ENCODE data around the gene ZDHHC17. TPM values are rescaled to one million over a fixed set of nuclear protein-coding genes. Genes with fewer than 3 reads are reported as not detected.

Gene ZDHHC17
- total RNA-seq, 1 donor from 2014 or later, result 17.5 TPM

DNA sequence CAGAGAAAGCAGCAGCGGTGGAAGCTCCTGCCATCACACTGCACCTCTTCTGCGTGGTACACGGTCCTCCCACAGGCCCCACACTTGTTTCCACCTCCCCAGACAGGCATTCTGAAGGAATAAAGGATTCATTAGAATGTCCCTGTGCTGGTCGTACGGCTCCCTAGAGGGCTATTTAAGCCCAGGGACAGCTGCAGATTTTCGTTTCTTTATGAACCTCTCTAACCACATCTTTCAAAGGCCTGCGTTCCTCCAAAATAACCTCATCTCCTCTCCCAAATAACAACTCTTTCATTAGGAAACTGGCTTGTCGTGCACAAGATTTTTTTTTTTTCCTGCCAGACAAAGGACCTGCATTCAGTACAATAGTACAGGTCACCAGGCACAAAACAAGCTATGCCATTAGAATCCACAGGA is 102.2 kb downstream of the ZDHHC17 start:
- intact Hi-C loops (cut with DNase I), result no loop called here
- ATAC-seq (ENCODE audit: poor library complexity), result no peak

DNA sequence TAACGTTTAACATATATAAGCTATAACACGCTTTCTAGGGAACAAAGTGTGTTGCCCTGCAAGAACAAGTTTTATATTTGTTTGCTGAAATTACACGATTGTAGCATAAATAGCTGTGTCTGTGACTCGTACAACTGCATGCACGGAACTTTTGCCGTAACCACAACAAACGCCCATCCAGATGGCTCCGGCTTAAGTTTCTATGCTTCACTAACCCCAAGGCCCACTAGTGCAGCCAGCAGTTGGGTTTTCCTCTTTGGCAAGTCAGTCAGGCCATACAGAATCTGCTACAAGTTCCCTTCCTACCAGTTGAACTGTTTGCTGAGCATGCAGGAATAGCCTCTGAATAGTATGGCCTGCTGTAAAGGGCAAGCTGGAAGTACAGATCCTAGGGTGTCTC is 102.8 kb downstream of the ZDHHC17 start:
- intact Hi-C loops (cut with DNase I), result no loop called here
- ATAC-seq (ENCODE audit: poor library complexity) (no peak), DNase-seq (no peak)

More for the DNA sequence above, 102.2 kb downstream of the ZDHHC17 start:
- no peak for DNase-seq

DNA sequence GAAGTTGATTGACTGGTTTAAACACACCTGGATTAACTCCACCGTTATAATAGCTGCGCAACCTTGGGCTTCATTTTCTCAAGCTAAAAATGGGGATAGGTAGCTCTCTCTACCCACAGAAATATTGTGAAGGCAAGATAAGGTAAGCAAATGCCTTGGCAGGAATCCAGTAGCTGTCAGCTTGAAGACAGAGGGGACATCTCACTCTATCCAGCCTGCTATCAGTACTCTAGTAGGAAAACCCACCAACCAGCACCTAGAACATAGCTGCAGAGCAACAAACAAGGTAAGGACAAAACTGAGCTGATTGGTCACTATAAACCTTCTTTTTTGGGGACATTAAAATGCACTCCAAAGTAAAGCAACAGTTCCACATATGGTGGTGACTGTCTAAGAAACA is 107.2 kb downstream of the ZDHHC17 start:
- no peak for DNase-seq
- peak; percentile 25 for ATAC-seq (ENCODE audit: poor library complexity)
- intact Hi-C loops (cut with DNase I), result no loop called here

DNA sequence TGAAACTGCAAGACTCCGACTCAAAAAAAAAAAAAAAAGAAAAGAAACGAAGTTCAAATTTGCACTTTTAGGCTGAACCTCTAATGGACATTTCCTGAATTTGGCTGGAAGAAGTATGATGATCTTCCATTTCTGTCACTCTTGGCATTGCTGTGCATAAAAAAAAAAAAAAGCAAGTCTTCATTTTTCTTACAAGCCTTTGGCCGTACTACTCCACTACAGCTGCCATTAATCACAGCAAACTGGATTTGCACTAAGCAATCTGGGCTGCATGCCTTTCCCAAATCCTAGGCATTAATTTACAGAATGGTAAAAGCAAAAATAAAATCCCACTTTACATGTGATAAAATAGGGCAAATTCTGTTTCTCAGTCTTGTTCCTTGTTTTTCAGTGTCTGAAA is 107.8 kb downstream of the ZDHHC17 start:
- DNase-seq, result no peak
- intact Hi-C loops (cut with DNase I), result no loop called here

DNA sequence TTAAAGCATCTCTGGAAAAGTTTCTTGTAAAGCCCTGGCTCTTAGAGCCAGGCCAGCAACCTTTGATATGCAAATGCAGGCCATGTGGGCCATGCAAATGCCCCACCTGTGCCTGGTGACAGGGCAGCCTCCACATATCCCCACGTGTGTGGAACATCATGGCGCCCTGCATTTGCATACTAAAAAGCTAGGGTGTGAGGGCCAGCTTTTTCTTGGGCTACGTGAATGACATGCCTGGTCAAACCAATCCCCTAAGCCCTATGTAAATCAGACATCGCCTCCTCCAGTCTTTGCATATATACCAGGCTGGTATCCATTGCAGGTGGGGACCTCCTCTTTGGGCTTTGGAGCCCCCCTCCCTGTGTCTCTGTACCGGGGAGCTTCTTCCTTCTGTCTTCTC is 108.5 kb downstream of the ZDHHC17 start:
- intact Hi-C loops (cut with DNase I), result no loop called here
- no peak for DNase-seq

More for the DNA sequence above, 107.8 kb downstream of the ZDHHC17 start:
- no peak for ATAC-seq (ENCODE audit: poor library complexity)

DNA sequence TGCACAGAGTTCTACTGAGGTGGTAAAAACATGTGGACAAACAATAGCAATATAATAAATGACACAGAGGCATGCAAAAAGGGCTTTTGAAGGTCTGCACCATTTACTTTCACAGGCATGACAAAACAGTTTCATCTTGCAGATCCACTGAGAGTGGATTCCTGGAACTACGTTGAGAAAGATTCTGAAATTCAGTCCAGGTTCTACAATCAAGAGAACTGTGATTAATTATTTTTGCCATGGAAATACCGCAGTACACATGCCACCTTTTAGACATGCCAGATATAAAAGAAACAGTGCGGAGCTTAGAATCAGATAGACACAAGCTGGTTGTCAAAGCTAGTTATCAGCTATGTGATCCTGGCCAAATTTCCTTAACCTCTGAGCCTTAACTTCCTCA is 110.1 kb downstream of the ZDHHC17 start:
- ATAC-seq (ENCODE audit: poor library complexity), result no peak
- no peak for DNase-seq
- intact Hi-C loops (cut with DNase I), result no loop called here

More for the DNA sequence above, 108.5 kb downstream of the ZDHHC17 start:
- no peak for ATAC-seq (ENCODE audit: poor library complexity)

DNA sequence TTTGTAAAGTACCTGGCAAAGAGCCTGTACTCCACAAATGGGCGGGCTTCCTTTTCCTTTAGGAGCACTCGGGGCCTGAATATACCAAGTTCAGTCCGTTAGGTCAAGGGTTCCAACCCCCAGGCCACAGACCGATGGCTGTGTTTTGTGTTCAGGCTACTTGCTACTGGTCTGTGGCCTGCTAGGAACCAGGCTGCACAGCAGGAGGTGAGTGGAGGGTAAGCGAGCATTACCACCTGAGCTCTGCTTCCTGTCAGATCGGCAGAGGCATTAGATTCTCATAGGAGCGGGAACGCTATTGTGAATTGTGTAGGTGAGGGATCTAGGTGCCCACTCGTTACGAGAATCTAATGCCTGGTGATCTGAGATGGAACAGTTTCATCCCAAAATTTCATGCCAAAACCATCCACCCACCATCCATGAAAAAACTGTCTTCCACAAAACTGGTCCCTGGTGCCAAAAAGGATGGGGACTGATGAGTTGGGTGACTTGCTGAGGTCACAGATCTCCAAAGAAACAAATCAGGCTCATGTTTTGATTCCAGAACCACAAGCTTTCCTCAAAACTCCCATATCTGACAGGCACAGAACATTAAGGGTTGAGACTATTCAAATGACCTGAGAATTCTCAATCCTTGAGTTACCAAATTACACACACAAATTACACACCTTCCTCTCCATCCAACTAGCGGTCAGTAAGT is 110.7 kb downstream of the ZDHHC17 start:
- ATAC-seq (ENCODE audit: poor library complexity) (no peak), DNase-seq (no peak)
- intact Hi-C loops (cut with DNase I), result no loop called here

DNA sequence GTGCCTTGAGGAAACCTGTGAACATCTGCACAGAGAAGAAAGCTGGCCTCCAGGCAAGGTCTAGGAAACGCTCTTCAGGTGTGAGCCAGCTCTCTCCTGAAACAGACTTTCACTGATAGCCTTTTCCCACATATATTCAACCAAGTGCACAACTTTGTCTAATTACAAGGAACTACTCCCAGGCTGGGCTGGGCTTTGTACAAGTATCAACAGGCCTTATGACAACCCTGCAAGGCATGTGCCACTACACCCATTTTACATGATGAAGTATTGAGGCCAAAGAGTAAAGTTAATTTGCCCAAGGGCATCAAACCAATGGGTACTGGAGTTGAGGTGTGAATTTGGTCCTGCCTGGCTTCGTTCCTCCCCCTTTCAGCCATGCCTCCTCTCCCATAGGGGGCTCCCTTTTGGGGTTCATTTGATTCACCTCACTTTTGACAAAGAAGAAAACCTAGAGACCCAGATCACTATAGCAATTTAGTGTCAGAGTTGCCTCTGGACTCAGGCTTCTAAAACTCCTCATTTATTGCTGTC is 112.8 kb downstream of the ZDHHC17 start:
- DNase-seq, result no peak
- intact Hi-C loops (cut with DNase I), result no loop called here
- no peak for ATAC-seq (ENCODE audit: poor library complexity)

DNA sequence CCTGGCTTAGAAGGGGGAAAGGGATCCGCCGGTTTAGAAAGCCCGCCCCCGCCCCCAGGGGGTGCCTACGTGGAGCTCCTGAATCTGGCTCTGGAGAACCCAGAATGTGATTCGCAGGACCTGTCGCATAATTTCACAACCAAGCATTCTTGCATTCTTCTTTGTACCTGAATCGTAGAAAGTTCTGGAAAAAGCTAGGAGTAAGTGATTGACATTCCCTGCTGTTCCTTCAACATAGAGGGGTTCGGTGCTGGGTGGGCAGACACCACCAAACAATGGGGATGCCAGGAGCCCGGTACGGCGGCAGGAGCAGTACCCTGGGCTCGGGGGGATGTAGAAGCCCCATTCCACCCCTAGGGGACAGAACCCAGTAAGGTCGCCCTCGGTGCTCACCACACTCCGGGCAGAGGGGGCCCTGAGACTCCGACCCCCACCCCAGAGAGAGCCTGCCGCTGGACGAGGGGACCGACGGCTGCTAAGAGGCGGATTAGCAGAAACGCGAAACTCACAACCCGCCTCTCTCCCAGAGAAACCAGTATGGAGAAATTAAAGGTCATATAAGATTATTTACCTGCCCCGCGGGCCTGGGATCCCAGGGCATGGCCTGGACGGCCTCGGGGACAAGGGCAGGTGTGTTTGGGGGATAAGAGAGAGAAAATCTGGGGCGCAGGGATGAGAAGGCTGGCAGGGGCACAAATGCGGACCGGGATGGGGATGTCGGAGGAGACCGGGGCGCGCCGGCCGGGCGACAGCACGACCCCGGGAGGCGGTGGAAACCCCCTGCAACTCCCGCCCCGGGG is 114.4 kb downstream of the ZDHHC17 start:
- intact Hi-C loops (cut with DNase I), result no loop called here
- DNase-seq, result peak; percentile 41
- peak; percentile 23 for ATAC-seq (ENCODE audit: poor library complexity)

DNA sequence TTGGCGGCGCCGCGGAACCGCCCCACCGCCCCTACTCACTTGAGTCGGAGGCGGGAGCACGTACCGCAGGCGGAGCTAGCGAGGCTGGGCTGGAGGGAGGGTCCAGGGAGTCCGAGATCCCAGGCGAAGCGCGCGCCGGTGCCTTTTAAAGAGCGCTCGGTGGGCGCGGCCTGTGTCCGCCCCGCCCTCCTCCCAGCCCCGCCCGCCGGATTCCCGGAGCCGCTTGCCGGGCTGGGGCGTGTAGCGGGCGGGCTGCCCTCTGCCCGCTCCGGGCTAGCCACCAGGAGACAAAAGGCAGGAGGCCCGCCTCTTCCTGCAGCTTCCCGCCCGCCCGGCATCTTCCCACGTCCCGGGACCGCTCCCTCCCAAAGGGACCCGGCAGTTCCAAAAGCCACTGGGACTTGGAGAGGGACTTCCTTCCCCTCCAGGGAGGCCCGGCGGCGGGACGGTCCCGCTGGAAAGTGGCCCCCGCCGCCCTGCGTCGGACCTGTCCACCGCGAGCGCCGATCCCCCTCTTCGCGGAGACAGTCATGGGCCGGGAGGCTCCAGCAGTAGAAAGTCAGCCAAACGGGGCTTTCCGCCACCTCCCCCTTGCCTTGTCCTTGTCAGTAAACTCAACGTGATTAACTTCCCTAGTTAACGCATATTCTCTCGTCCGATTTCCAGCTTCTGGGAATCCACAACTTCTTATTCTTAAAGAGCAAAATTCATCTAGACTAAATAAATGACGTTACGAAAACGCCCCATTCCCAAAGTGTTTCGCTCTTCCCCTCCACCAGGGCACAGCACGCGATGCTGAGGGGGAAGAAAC is 115.2 kb downstream of the ZDHHC17 start, which contains the start of gene CSRP2:
Gene CSRP2 (minus strand): TSS at position 121 of the 811 bp plus-strand sequence. CDS start 12,759 bp downstream, outside the sequence.
- intact Hi-C loops (cut with DNase I), result no loop called here
- peak; percentile 94 for DNase-seq
- ATAC-seq (ENCODE audit: poor library complexity), result peak; percentile 97

DNA sequence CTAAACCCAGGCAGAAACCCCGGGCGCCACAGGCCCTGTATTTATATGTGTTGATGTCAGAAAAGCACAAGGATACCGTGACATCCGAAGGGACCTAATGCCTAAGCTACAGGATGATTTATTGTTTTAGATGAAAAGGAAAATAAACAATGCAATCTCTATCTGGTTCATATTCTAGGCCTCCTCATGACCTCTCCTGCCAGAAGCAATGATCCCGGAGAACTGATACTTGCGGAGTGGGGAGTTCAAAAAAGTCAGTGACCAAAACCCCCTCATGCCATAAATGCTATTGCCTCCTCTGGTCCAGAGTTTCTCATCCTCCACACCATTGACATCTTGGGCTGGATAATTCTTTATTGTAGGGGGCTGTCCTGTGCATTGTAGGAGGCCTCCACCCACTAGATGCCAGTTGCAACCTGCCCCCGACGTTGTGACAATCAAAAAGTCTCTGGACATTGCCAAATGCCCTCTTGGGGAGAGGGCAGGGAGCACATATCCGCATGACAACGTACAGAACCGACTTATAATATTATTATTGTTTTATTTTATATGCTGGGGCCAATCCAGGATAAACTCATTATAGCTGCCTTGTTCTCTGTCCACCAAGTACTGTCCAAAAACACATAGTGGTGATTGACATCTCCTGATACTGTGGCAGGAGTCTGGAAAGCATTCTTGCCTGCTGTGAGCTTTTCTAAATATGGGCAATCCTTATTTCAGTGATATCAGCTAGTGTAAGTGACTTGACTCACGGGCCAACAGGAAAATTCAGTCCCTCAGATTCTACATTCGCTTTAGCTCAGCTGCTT is 116.0 kb downstream of the ZDHHC17 start:
- ATAC-seq (ENCODE audit: poor library complexity), result no peak
- intact Hi-C loops (cut with DNase I), result no loop called here
- peak; percentile 48 for DNase-seq

DNA sequence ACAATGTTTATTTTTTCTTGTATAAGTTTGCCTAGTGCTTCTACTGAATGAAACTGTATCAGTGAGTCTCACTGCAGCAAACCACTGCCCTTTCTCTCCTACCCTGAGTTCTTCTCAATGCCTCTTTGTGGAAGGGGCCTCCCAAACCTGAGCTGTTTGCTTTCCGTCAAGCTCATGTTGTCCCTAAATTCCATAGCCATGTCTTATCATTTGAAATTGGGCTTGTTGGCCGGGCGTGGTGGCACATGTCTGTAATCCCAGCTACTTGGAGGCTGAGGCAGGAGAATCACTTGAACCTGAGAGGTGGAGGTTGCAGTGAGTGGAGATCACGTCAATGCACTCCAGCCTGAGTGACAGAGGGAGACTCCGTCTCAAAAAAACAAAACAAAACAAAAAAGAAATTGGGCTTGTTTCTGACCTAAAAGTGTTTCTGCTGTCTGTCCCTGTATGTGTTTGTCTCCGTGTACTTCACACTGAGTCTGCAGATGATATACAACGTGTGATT is 116.7 kb downstream of the ZDHHC17 start:
- DNase-seq, result no peak
- ATAC-seq (ENCODE audit: poor library complexity), result no peak
- intact Hi-C loops (cut with DNase I), result no loop called here

DNA sequence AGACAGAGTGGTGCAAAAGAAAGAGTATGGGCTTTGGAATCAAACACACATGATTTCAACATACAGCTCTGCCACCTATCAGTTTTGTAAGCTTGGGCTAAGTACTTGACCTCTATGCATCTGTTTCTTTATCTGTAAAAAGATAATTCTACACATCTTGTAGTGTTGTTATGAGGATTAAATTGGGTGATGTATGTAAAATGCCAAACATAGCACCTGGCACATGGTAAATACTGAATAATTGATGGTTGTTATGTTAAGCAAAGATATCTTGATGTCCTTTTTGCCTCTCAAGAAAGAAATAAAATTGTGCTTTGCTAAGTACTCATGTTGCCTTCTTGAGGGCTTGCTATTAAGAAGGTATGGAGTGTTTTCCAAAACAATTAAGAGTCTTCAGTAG is 117.2 kb downstream of the ZDHHC17 start:
- DNase-seq (no peak), ATAC-seq (ENCODE audit: poor library complexity) (no peak)
- intact Hi-C loops (cut with DNase I), result no loop called here

DNA sequence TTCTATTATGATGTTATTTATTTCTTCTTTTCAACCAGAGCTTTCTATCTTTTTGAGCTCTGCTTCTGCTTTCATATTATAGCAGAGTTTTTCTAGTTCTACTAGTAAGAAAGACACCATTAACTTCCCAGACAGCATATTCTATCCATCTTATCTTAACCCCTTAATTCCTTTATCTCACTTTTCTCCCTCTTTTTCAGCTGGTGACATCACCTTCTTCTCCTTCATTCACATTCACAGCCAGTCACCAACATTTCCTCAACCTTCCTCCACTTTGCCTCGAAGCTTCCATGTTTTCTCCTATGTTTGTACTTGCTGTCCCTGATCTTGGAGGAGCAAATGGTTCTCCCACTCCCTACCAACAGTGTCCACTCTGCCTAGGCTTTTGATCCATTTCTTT is 118.5 kb downstream of the ZDHHC17 start:
- intact Hi-C loops (cut with DNase I), result no loop called here
- DNase-seq, result no peak
- no peak for ATAC-seq (ENCODE audit: poor library complexity)

DNA sequence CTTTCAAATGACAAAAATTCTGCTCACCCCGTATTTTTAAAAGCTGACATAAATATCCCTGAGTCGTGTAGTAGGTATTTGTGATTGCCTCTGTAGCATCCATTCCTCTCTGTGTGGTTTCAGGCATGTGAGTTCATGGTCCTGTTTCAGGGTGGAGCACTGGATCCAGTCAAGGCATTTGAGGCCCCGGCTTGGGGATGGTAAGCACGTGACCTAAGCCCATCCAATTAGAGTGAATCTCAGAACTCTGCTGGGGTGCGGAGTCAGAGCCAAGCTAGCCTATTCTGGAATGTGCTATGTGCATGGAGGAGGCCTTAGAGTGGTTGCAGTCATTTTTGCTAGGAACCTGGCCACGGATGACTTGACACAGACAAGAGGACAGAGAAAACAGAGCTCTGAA is 119.2 kb downstream of the ZDHHC17 start:
- intact Hi-C loops (cut with DNase I), result no loop called here

DNA sequence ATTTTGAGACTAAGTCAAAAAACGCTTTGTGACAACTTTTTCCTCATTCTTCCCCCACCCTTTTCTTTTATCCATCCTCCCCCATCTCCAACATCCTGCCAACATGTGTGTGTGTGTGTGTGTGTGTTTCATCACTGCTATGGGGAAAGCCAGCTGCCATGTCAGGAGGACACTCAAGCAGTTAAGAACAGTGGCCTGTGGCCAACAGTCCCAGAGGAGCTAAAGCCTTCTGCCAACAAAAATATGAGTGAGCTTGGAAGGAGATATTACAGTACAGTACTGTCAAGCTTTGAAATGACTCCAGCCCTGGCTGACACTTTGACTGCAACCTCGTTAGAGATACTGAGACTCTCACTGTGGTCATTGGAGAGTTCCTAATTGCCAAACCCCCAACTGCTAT is 119.9 kb downstream of the ZDHHC17 start:
- ATAC-seq (ENCODE audit: poor library complexity), result peak; percentile 78
- DNase-seq, result peak; percentile 76
- intact Hi-C loops (cut with DNase I), result no loop called here

More for the DNA sequence above, 119.2 kb downstream of the ZDHHC17 start:
- DNase-seq (no peak), ATAC-seq (ENCODE audit: poor library complexity) (no peak)

DNA sequence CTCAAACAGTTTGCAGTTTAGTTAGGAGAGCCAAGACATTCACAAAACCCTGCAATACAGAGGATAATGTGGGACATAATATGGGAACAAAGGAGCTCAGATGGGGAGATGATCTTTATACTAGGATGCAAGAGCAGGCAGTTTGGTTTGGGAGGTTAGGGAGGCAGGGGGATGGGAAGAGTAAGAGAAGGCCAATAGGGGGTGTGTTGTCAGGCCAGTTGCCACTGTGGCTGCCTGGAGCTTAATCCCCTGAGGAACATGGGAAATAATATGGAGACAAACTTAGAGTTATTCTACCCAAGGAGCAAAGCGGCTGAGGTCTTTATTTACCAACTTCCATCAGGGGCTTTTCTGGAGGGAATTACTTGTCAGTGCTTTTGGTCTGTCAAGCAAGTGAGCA is 124.9 kb downstream of the ZDHHC17 start:
- DNase-seq, result no peak
- intact Hi-C loops (cut with DNase I), result no loop called here
- ATAC-seq (ENCODE audit: poor library complexity), result no peak
